Measurements from ENCODE around the gene SCUBE2.

The SCUBE2 gene

DNA sequence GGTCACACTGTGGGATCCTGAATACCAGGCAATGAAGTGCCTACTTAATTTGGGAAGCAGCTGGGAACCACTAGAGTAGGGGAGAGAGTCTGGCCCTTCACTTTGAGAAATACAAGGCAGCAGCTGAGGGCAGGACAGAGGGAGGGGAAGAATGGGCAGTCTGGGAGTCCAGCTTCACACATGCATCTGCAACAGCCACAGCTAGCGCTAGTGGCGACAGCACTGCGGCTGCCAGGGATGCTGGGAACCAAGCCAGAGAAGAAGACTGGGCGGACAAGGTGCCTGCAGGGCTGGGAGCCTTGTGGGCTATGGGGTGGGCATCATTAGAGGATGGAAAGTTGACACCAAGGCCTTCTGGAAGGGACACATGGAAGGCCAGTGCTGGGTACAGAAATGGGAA, 15.8 kb downstream of the SCUBE2 start:
- no peaks in the 10 kb centered on the region for H3K9me3 ChIP-seq (ENCODE audit: control insufficient read depth, insufficient read depth, low read depth, low read length)
- CTCF ChIA-PET = interaction anchor here (0.6 to 1.0 kb wide), 2 partner anchors 55 to 62 kb away, joined by 3 to 5 read pairs; no protein-coding TSS in a partner anchor
- no peak for TF ChIP-seq ZNF571 (tag by site-specific recombination; IDR thresholded peaks at IDR 0.05)
- TF ChIP-seq ZNF24 (tag by site-specific recombination; IDR thresholded peaks at IDR 0.05) = no peak
- TF ChIP-seq OSR2 (tag by site-specific recombination; IDR thresholded peaks at IDR 0.05) = no peak
- TF ChIP-seq, protein P1, sequence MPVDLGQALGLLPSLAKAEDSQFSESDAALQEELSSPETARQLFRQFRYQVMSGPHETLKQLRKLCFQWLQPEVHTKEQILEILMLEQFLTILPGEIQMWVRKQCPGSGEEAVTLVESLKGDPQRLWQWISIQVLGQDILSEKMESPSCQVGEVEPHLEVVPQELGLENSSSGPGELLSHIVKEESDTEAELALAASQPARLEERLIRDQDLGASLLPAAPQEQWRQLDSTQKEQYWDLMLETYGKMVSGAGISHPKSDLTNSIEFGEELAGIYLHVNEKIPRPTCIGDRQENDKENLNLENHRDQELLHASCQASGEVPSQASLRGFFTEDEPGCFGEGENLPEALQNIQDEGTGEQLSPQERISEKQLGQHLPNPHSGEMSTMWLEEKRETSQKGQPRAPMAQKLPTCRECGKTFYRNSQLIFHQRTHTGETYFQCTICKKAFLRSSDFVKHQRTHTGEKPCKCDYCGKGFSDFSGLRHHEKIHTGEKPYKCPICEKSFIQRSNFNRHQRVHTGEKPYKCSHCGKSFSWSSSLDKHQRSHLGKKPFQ (tag by site-specific recombination; IDR thresholded peaks at IDR 0.05) = no peak
- TF ChIP-seq, protein P2, sequence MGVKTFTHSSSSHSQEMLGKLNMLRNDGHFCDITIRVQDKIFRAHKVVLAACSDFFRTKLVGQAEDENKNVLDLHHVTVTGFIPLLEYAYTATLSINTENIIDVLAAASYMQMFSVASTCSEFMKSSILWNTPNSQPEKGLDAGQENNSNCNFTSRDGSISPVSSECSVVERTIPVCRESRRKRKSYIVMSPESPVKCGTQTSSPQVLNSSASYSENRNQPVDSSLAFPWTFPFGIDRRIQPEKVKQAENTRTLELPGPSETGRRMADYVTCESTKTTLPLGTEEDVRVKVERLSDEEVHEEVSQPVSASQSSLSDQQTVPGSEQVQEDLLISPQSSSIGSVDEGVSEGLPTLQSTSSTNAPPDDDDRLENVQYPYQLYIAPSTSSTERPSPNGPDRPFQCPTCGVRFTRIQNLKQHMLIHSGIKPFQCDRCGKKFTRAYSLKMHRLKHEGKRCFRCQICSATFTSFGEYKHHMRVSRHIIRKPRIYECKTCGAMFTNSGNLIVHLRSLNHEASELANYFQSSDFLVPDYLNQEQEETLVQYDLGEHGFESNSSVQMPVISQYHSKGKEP (tag by site-specific recombination; IDR thresholded peaks at IDR 0.05) = 0 out of 2 replicates have a peak, but pooled peaks have one; percentile 25

DNA sequence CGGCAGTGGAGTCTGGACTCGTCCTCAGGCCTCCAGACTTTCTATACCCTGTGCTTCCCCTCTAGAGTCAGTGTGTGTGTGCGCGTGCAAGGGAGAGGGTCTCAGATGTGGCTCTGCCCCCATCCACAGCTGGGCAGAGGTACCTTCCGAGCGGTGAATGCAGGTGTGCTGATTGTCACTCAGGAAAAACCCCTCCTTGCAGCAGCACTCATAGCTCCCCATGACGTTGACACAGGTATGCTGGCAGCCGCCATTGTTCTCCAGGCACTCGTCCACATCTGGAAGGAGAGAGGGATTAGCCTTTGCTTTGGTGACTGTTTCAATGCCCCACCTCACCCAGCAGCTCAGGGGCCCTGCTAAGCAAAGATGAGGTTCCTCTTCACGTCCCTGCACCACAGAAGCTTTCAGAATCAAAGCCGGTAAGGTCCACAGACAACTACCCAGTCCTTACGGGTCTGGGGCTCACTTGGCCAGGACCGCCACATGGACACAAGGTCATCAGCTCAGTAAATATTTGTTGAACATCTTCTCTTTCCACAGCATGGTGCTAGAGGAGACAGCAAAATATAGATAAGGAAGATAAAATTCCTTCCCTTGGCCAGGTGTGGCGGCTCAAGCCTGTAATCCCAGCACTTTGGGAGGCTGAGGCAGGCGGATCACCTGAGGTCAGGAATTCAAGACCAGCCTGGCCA, 16.9 kb downstream of the SCUBE2 start:
- H3K4me1 ChIP-seq (ENCODE audit: control insufficient read depth, insufficient read depth, low read length) = no peaks in the 10 kb centered on the region
- H3K4me3 ChIP-seq (ENCODE audit: low read depth, low read length) = no peak overlapping the region
- H3K36me3 ChIP-seq (ENCODE audit: control insufficient read depth in 2 of 2, insufficient read depth in 1 of 2, low read length in 2 of 2) = no peaks in the 10 kb centered on the region
- CTCF ChIA-PET = interaction anchor here (0.6 to 1.7 kb wide), 2 partner anchors 56 to 63 kb away, joined by 3 to 5 read pairs; no protein-coding TSS in a partner anchor
- no peak overlapping the region for H3K27ac ChIP-seq (ENCODE audit: extremely low read depth, low read depth, low read length)
- POLR2A ChIA-PET = interaction anchor here (0.5 kb wide), 1 partner anchor 197 kb away, joined by 3 read pairs; no protein-coding TSS in a partner anchor
- no peak for TF ChIP-seq ZNF341 (tag by site-specific recombination; IDR thresholded peaks at IDR 0.05; ENCODE audit: low read depth)
- no peak for TF ChIP-seq ZBTB21 (tag by site-specific recombination; IDR thresholded peaks at IDR 0.05)
- TF ChIP-seq ZNF37A (tag by site-specific recombination; IDR thresholded peaks at IDR 0.05) = no peak
- TF ChIP-seq, protein P3, sequence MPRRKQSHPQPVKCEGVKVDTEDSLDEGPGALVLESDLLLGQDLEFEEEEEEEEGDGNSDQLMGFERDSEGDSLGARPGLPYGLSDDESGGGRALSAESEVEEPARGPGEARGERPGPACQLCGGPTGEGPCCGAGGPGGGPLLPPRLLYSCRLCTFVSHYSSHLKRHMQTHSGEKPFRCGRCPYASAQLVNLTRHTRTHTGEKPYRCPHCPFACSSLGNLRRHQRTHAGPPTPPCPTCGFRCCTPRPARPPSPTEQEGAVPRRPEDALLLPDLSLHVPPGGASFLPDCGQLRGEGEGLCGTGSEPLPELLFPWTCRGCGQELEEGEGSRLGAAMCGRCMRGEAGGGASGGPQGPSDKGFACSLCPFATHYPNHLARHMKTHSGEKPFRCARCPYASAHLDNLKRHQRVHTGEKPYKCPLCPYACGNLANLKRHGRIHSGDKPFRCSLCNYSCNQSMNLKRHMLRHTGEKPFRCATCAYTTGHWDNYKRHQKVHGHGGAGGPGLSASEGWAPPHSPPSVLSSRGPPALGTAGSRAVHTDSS (tag by site-specific recombination; IDR thresholded peaks at IDR 0.05) = no peak
- TF ChIP-seq MZF1 (tag by site-specific recombination; IDR thresholded peaks at IDR 0.05; ENCODE audit: borderline replicate concordance) = no peak
- no peak for TF ChIP-seq ZNF175 (tag by site-specific recombination; IDR thresholded peaks at IDR 0.05)
- H3K9me3 ChIP-seq (ENCODE audit: control insufficient read depth, insufficient read depth, low read depth, low read length) = no peaks in the 10 kb centered on the region

More for the DNA sequence above, 15.8 kb downstream of the SCUBE2 start:
- Histone ChIP-seq H3K4me3 (ENCODE audit: low read depth, low read length) (no peak overlapping the region), H3K27ac (ENCODE audit: extremely low read depth, low read depth, low read length) (no peak overlapping the region), H3K4me1 (ENCODE audit: control insufficient read depth, insufficient read depth, low read length) (no peaks in the 10 kb centered on the region), H3K36me3 (ENCODE audit: control insufficient read depth in 2 of 2, insufficient read depth in 1 of 2, low read length in 2 of 2) (no peaks in the 10 kb centered on the region)
- POLR2A ChIA-PET = no interaction called here

DNA sequence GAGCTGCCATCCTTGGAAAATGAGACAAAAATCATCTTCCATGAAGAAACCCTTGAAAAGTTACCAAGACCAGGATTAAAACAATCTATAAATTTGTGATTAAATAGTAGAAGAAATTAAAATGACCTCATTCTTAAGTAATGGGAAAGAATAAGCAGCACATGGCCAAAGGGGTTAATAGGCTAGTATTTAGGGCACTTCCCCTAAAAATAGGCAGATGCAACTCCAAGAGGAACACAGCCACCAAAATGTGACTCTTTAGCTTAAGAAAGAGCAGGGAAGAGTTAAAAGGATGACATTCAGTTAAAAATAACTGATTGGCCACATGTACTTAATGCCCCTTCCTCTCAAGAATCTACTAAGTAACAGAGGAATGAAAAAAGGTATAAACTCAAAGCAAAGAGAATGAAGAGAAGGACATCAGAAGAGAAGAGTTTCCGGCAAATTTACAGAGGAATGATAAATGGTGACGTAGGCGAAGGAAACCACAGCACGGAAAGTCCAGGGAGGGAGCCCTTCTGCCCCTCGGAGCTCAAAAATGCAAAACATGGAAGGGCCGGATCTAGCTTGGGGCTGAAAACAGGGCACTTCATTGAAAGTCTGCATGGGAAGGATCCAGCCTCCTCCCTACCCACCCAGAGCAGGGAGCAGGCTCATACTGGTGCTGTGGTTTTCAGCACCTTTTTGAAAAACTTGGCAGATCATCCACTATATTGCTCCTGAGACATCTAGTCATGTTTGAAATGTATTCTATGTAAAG, 17.8 kb downstream of the SCUBE2 start:
- ChIA-PET POLR2A (no interaction called here), CTCF (interaction anchor here (1.7 kb wide), 1 partner anchor 64 kb away, joined by 3 read pairs; no protein-coding TSS in a partner anchor)
- no peaks in the 10 kb centered on the region for H3K36me3 ChIP-seq (ENCODE audit: control insufficient read depth in 2 of 2, insufficient read depth in 1 of 2, low read length in 2 of 2)
- H3K9me3 ChIP-seq (ENCODE audit: control insufficient read depth, insufficient read depth, low read depth, low read length) = no peaks in the 10 kb centered on the region
- H3K27ac ChIP-seq (ENCODE audit: extremely low read depth, low read depth, low read length) = no peak overlapping the region
- H3K4me1 ChIP-seq (ENCODE audit: control insufficient read depth, insufficient read depth, low read length) = no peaks in the 10 kb centered on the region
- H3K4me3 ChIP-seq (ENCODE audit: low read depth, low read length) = no peak overlapping the region
- TF ChIP-seq ZNF561 (tag by site-specific recombination; IDR thresholded peaks at IDR 0.05; ENCODE audit: borderline replicate concordance) = no peak
- TF ChIP-seq OVOL3 (tag by site-specific recombination; IDR thresholded peaks at IDR 0.05) = no peak
- TF ChIP-seq ZNF626 (tag by site-specific recombination; IDR thresholded peaks at IDR 0.05) = no peak
- no peak for TF ChIP-seq GFI1B (tag by site-specific recombination; IDR thresholded peaks at IDR 0.05)
- TF ChIP-seq ZNF426 (tag by site-specific recombination; IDR thresholded peaks at IDR 0.05) = no peak
- no peak for TF ChIP-seq ZSCAN30 (tag by site-specific recombination; IDR thresholded peaks at IDR 0.05)
- TF ChIP-seq, protein P4, sequence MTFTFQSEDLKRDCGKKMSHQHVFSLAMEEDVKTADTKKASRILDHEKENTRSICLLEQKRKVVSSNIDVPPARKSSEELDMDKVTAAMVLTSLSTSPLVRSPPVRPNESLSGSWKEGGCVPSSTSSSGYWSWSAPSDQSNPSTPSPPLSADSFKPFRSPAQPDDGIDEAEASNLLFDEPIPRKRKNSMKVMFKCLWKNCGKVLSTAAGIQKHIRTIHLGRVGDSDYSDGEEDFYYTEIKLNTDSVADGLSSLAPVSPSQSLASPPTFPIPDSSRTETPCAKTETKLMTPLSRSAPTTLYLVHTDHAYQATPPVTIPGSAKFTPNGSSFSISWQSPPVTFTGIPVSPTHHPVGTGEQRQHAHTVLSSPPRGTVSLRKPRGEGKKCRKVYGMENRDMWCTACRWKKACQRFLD (tag by site-specific recombination; IDR thresholded peaks at IDR 0.05) = no peak
- TF ChIP-seq ZNF548 (tag by site-specific recombination; IDR thresholded peaks at IDR 0.05) = no peak
- no peak for TF ChIP-seq ZNF10 (tag by site-specific recombination; IDR thresholded peaks at IDR 0.05)
- TF ChIP-seq ZNF157 (tag by site-specific recombination; IDR thresholded peaks at IDR 0.05) = no peak
